ACHN (cell line): Measurements from ENCODE around the gene RASA3.

ENCODE experiments used
- DNase-seq: peaks from one replicate; pipeline ENCODE4 v3.0.0-alpha.2; 2015
- in situ Hi-C: cut with HindIII; loops from 2 replicates; pipeline ENCODE4 v1.10.0; 2017; ENCODE audit warnings: low sequenced_read_pairs, low pct_ligation_motif_present, low pct_unique_long_range_greater_than_20kb

The RASA3 gene

GRCh38 chr13:114035583-114036531 lies 96.6 kb downstream of the RASA3 start:
- in situ Hi-C loops = no loop called here
- DNase-seq = no peak

GRCh38 chr13:114035186-114035582 lies 97.2 kb downstream of the RASA3 start:
- DNase-seq = no peak
- in situ Hi-C loops = no loop called here

GRCh38 chr13:114034481-114034891 lies 97.9 kb downstream of the RASA3 start:
- in situ Hi-C loops = no loop called here
- DNase-seq = no peak

- no peak for DNase-seq
- in situ Hi-C loops = no loop called here
Measured at GRCh38 chr13:114033541-114034315, 98.7 kb downstream of the RASA3 start.

GRCh38 chr13:114032126-114032799 lies 100.2 kb downstream of the RASA3 start:
- DNase-seq = peak; percentile 59
- in situ Hi-C loops = no loop called here

GRCh38 chr13:114031631-114032030 lies 100.8 kb downstream of the RASA3 start:
- in situ Hi-C loops = no loop called here
- DNase-seq = no peak

- in situ Hi-C loops = no loop called here
- DNase-seq = no peak
Measured at GRCh38 chr13:114030666-114031610, 101.5 kb downstream of the RASA3 start.

- in situ Hi-C loops = no loop called here
- DNase-seq = no peak
Measured at GRCh38 chr13:114029866-114030625, 102.4 kb downstream of the RASA3 start.

- no peak for DNase-seq
- in situ Hi-C loops = no loop called here
Measured at GRCh38 chr13:114027826-114028225, 104.6 kb downstream of the RASA3 start.

- in situ Hi-C loops = no loop called here
Measured at GRCh38 chr13:114027046-114027715, 105.2 kb downstream of the RASA3 start.

GRCh38 chr13:114026481-114026880 lies 105.9 kb downstream of the RASA3 start:
- in situ Hi-C loops = no loop called here
- no peak for DNase-seq

More at GRCh38 chr13:114027046-114027715, 105.2 kb downstream of the RASA3 start:
- no peak for DNase-seq

GRCh38 chr13:114025714-114026431 lies 106.5 kb downstream of the RASA3 start:
- in situ Hi-C loops = no loop called here
- DNase-seq = no peak

GRCh38 chr13:114025405-114025713 lies 107.1 kb downstream of the RASA3 start:
- in situ Hi-C loops = no loop called here

GRCh38 chr13:114024603-114025404 lies 107.6 kb downstream of the RASA3 start:
- DNase-seq = no peak
- in situ Hi-C loops = no loop called here

More at GRCh38 chr13:114025405-114025713, 107.1 kb downstream of the RASA3 start:
- DNase-seq = no peak

GRCh38 chr13:114023716-114024602 lies 108.5 kb downstream of the RASA3 start:
- DNase-seq = no peak
- in situ Hi-C loops = no loop called here
